Occipital lobe (tissue), 2 donors: Measurements from ENCODE around the gene SBK2. TPM values are rescaled to one million over a fixed set of nuclear protein-coding genes. Genes with fewer than 3 reads are reported as not detected.

ENCODE experiments used
- DNase-seq: peaks from one replicate; lab custom pipeline; 2025; lab: John Stamatoyannopoulos, UW
- total RNA-seq: library from RNA; depleted of rRNA; stranded (reverse); fragments of >200 nt; gene quantifications from one replicate; pipeline ENCODE4 v1.2.3, GENCODE V29; 2014

SBK2 gene
- total RNA-seq, 1 donor from 2014 or later: not detected

GRCh38 chr19:55486971-55487923 lies 49.7 kb downstream of the SBK2 start:
- DNase-seq: no peak

- no peak for DNase-seq
These were observed 50.6 kb downstream of the SBK2 start for GRCh38 chr19:55486043-55486970.

- no peak for DNase-seq
These were observed 51.4 kb downstream of the SBK2 start for GRCh38 chr19:55485439-55486011.

GRCh38 chr19:55484593-55485438 lies 52.1 kb downstream of the SBK2 start, which contains the start of gene NAT14:
NAT14 (plus strand) TSS chr19:55485188; CDS start chr19:55485709, 521 bp downstream.
- DNase-seq: peak; percentile 55

- no peak for DNase-seq
These were observed 53.0 kb downstream of the SBK2 start for GRCh38 chr19:55483706-55484592.

- DNase-seq: no peak
These were observed 53.8 kb downstream of the SBK2 start for GRCh38 chr19:55482967-55483705.

GRCh38 chr19:55482156-55482961 lies 54.6 kb downstream of the SBK2 start:
- DNase-seq: no peak

- DNase-seq: no peak
These were observed 55.2 kb downstream of the SBK2 start for GRCh38 chr19:55481794-55482155.

GRCh38 chr19:55481148-55481793 lies 55.7 kb downstream of the SBK2 start:
- no peak for DNase-seq

GRCh38 chr19:55479451-55480230 lies 57.3 kb downstream of the SBK2 start:
- no peak for DNase-seq

- DNase-seq: no peak
These were observed 57.9 kb downstream of the SBK2 start for GRCh38 chr19:55479045-55479444.

Other genes starting within 250 kb of the SBK2 start
- gene TMEM150B, start 211.8 kb downstream of the SBK2 start, total RNA-seq: 0.47 TPM
- gene KMT5C, start 197.3 kb downstream of the SBK2 start, total RNA-seq: 6.9 TPM
- gene COX6B2, start 182.4 kb downstream of the SBK2 start, total RNA-seq: not detected
- gene GARIN5B, start 173.9 kb downstream of the SBK2 start, total RNA-seq: not detected
- gene IL11, start 166.7 kb downstream of the SBK2 start, total RNA-seq: 0.16 TPM
- gene TMEM190, start 160.3 kb downstream of the SBK2 start, total RNA-seq: not detected
- not detected for gene TMEM238, start 152.8 kb downstream of the SBK2 start, total RNA-seq
- 112 TPM for gene RPL28, start 151.2 kb downstream of the SBK2 start, total RNA-seq
- gene UBE2S, start 129.3 kb downstream of the SBK2 start, total RNA-seq: 35.9 TPM
- gene SHISA7, start 93.8 kb downstream of the SBK2 start, total RNA-seq: 4.2 TPM
- gene ISOC2, start 75.5 kb downstream of the SBK2 start, total RNA-seq: 13.7 TPM
- gene C19orf85, start 72.4 kb downstream of the SBK2 start, total RNA-seq: not detected
- gene ZNF628, start 60.5 kb downstream of the SBK2 start, total RNA-seq: 0.78 TPM
- 15.0 TPM for gene NAT14, start 51.9 kb downstream of the SBK2 start, total RNA-seq
- 0.31 TPM for gene SSC5D, start 48.7 kb downstream of the SBK2 start, total RNA-seq
- 0.31 TPM for gene SBK3, start 8.4 kb upstream of the SBK2 start, total RNA-seq
- gene ZNF579, start 43.7 kb upstream of the SBK2 start, total RNA-seq: 4.2 TPM
- 4.1 TPM for gene FIZ1, start 62.4 kb upstream of the SBK2 start, total RNA-seq
- 2.8 TPM for gene ZNF524, start 63.2 kb upstream of the SBK2 start, total RNA-seq
- 1.2 TPM for gene ZNF865, start 68.5 kb upstream of the SBK2 start, total RNA-seq
- gene ZNF784, start 87.4 kb upstream of the SBK2 start, total RNA-seq: 5.1 TPM
- gene ZNF580, start 103.9 kb upstream of the SBK2 start, total RNA-seq: 4.8 TPM
- 5.6 TPM for gene ZNF581, start 106.5 kb upstream of the SBK2 start, total RNA-seq
- gene CCDC106, start 111.1 kb upstream of the SBK2 start, total RNA-seq: 7.8 TPM
- gene U2AF2, start 117.9 kb upstream of the SBK2 start, total RNA-seq: 65.8 TPM
- 20.7 TPM for gene EPN1, start 138.1 kb upstream of the SBK2 start, total RNA-seq
- not detected for gene NLRP9, start 201.3 kb upstream of the SBK2 start, total RNA-seq
- not detected for gene RFPL4A, start 222.0 kb upstream of the SBK2 start, total RNA-seq
- not detected for gene RFPL4AL1, start 232.0 kb upstream of the SBK2 start, total RNA-seq